DMS 273 (cell line): ENCODE results near the gene PF4V1.

ENCODE experiments used
- DNase-seq: peaks from one replicate; lab custom pipeline; 2025; ENCODE audit not compliant: unreplicated experiment; lab: John Stamatoyannopoulos, UW

The PF4V1 gene, protein sequence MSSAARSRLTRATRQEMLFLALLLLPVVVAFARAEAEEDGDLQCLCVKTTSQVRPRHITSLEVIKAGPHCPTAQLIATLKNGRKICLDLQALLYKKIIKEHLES

GRCh38 chr4:73853246-73853704, at the start of gene PF4V1:
PF4V1 (plus strand) TSS chr4:73853296; CDS start chr4:73853363, 67 bp downstream.
- no peak for DNase-seq

- no peak for DNase-seq
Measured at GRCh38 chr4:73810191-73810590, 42.9 kb upstream of the PF4V1 start.

DNA sequence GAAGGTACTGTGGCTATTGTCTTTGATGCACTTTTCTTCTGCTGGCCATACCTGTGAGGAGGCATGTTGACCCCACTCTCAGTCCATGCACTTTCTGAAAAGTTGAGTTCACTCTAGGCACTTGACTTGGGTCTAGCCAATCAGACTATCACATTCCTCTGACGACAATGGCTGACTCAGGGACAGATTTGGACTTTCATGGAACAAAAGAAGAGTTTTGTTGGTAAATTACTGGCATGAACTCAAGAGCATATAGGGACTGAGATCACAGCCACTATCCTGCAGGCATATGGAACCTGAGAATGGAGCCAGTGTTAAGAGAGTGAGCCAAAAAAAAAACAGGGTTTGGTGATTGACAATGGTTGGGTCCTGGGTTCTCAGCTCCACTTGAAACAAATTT, 41.3 kb upstream of the PF4V1 start:
- no peak for DNase-seq

GRCh38 chr4:73814679-73815078, 38.4 kb upstream of the PF4V1 start:
- no peak for DNase-seq

DNA sequence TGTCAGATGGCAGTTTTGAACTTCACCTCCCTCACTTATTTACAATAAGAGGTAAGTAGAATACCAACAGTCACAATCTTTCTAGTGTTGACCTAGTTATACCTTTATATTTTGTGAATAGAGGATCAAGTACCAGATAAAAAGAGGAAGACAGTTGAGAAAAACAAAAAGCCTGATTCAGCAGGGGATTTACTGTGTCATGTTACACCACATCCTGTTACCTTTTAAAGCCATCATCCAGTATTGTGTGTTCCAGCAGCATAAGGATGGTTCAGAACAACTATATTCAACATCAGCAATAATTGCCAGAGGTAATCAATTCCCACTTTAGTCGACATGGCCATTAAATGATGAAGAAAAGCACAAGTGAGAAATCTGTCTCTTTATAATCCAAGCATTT, 38.0 kb upstream of the PF4V1 start:
- no peak for DNase-seq

DNA sequence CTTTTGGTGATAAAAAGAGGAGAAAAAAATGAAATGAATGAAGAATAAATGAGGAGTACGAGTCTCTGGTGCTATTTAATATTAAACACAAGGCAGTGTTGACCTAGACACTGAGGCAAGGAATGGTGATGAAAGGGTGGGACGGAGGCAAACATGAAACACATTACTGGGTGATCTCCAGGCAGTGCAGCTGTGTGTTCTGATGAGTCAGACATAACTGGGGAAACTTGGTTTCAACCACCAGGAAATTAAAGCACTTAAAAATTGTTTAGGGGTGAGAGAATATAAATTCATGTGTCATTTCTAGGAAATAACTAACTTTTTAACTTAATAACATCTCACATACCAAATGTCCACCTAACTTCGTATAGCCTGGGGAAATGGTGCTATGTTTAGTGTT, 36.3 kb upstream of the PF4V1 start:
- no peak for DNase-seq

DNA sequence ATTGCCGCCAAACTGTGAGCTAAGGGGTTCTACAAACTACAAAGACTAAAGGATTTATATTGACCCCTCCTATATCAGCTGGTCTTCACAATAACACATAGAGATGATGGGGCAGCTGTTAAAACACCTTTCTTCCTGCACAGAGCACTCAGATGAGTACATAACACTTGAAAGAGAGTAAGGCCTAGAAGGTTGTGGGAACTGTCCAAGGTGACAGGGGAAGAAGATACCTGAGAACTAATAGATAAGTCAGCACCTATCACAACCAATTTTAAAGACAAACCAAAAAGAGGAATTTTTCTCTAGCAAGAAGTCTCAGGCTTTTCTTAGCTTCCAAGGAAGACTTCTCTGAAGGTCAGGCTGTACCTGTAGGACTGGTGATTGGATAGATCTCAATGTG, 35.8 kb upstream of the PF4V1 start:
- no peak for DNase-seq

DNA sequence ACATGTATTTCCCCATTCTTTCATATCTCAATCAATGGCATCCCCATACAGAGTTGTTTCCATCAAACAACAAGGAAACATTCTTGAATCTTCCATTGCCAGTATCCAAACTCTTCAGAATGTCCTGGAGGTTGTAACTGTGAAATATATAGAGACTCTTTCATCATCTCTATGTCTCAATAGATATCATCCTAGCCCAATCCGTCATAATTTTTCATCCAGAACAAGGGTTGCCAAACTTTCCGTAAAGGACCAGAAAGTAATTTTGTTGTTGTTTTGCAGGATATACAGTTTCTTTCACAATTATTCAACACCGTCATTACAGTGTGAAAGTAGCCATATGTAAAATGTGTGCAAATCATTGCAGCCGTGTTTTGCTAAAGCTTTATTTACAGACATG, 31.8 kb upstream of the PF4V1 start:
- no peak for DNase-seq

DNA sequence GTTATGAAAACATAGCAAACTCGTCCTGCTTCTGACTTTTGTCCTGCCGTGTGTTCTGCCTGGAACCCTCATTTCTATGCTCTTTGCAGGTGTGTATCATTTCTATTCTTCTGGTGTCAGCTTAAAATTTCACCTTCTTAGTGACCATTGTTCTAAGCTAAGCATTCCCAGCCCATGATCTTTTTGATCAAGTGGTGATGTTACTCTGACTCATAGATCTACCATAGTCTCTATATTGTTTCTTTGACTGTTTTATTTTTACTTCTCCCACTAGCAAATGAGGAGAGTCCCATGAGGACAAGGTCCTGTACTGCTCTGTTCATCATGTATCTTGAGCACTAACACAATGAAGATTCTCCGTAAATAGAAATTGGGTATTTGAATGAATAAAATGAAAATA, 30.7 kb upstream of the PF4V1 start:
- no peak for DNase-seq

- no peak for DNase-seq
Measured at GRCh38 chr4:73822812-73823504, 30.1 kb upstream of the PF4V1 start.

DNA sequence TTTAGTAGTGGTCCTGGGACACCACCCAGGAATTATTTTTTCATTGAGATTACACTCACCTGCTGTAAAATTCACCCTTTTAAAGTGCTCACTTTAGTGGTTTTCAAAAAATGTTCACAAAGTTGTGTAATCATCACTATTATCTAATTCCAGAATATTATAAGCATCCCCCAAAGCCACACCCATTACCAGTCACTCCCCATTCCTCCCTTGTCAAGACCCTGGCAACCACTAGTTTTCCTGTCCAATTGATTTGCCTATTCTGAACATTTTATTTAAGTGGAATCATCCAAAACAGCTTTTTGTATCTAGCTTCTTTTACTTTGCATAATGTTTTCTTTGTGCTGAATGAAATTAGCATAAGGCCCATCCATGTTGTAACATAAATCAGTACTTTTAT, 29.3 kb upstream of the PF4V1 start:
- DNase-seq = no peak

- no peak for DNase-seq
Measured at GRCh38 chr4:73828956-73829355, 24.1 kb upstream of the PF4V1 start.

- no peak for DNase-seq
Measured at GRCh38 chr4:73831569-73831968, 21.5 kb upstream of the PF4V1 start.

GRCh38 chr4:73832651-73833237, 20.4 kb upstream of the PF4V1 start:
- DNase-seq = no peak

DNA sequence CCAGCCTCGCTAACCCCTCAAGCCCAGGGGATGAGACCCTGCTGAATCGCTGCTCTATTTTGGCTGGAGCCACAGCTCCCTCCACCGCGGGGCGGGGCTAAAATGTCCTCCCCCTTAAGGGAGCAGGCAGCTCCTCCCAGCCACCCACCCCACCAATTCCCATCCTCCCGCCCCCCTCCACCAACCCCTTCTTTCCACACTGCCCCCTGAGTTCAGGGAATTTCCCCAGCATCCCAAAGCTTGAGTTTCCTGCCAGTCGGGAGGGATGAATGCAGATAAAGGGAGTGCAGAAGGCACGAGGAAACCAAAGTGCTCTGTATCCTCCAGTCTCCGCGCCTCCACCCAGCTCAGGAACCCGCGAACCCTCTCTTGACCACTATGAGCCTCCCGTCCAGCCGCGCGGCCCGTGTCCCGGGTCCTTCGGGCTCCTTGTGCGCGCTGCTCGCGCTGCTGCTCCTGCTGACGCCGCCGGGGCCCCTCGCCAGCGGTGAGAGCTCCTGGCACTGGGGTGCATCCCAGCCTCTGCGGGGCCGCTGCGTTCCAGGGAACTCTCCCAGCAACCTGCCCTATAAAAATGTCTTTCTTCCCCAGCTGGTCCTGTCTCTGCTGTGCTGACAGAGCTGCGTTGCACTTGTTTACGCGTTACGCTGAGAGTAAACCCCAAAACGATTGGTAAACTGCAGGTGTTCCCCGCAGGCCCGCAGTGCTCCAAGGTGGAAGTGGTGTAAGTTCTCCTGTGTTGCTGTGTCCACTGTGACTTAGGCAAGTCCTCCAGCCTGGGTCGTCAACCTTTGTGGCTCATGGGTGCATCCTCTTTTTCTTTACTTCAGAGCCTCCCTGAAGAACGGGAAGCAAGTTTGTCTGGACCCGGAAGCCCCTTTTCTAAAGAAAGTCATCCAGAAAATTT, 16.5 kb upstream of the PF4V1 start, which contains the start of gene CXCL6:
TSS of gene CXCL6 (plus strand) at position 306 of the 907 bp plus-strand sequence. CDS start at position 379, 73 bp downstream.
- peak; percentile 26 for DNase-seq

DNA sequence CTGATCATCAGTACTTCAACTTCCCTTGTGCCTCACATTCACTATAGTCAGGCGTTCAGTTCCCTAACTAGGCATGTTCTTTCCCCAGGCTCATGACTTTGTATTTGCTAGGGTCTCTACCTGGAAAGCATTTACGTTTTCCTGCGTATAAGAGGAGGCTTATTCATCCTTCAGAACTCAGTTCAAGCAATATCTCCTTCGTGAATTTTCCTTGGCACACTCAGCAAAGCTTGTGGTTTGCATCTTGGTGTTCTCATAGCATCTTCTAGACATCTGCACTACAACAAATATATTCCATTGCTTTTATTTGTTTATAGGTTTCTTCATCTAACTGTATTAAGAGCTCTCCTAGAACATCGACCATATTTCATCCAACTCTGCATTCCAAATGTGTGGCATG, 14.0 kb upstream of the PF4V1 start:
- no peak for DNase-seq

DNA sequence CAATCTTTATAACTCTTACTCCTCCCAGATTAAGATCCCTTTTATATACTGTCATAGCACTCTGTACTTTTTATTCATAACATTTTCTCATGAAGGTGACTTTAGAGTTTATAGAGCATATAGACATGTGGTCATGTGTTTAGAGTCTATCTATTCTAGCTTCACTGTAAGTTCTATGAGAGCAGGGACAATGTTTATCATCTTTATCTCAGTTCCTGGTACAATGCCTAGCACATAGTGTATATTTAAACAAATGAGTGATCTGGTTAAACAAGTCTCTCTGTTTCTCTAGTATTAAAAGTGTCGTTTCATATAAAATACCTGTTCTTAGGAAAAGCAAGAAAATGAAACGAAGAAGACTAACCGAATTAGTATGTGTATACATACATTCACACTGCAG, 13.4 kb upstream of the PF4V1 start:
- no peak for DNase-seq

DNA sequence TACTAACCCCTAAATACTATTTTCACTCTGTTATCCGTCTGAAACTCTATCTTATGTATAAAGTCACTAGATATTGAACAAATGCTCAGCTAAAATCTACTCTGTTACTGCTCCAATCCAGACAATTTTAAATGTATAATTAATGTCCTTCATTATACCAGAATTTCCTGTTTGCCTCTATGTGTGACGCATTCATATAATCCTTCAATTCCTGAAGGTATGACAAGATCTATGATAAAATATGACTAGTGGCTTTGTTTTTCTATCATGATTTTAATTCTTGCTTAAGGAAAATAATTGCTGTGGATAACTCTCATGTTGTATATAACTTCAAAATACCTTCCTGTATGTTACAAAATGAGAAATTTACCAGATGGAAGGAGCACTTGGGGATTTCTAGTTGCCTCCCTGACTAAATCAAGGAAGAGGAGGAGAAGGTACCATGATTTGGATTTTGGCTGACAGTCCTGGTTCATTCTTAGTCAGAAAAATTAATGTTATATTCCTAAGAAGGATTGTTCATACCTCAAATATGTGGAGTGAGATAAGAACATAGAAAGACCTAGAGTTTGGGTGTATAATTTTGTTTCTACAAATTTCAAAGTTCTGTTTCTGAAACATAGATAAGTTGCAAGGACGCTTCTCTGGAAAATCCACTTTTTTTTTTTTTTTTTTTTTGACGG, 11.7 kb upstream of the PF4V1 start:
- no peak for DNase-seq

- no peak for DNase-seq
Measured at GRCh38 chr4:73842696-73843095, 10.4 kb upstream of the PF4V1 start.

DNA sequence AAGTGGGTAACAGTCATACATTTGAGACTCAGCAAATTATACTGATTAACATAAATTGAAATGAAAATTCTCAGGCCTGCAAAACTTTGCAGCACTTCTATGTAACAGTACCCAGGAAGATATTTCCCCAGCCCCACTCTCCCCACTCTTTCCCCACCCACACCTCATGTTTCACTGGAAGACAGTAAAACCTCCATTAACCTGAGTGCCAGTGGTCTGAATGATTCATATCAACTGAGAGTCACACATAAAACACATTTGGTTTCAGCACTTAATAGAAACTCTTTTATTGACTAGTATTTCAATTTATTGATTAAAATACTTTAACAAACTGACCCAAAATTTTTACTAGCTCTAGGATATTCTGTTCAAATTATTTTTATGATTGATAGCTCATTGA, 9.7 kb upstream of the PF4V1 start:
- DNase-seq = no peak

DNA sequence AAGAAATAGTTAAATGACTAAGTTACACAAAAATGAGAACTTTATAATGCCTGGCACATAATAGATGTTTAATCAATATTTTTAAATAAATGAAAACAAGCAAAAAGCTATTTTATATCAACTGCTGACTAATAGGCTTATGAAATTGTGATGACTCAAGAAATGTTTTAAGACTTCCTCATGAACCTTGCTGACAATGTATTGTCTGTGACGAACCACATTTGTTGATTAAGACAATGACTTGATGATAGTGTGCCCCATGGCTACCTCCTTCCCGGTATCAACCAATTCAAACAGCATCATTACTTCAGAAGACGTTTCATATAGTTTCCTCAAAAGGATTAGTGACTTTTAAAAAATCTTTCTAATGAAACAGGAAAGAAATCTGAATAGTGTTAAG, 8.8 kb upstream of the PF4V1 start:
- no peak for DNase-seq
